NCI-H2171 (cell line): ENCODE data around the gene RABGAP1L.
"Not testable (repeated sequence)": the region's sequence is repeated elsewhere in the genome, so short reads cannot be mapped to it uniquely, and the experiment has no call there.

Source experiments
- DNase-seq: peaks from one replicate; lab custom pipeline; 2025; lab: John Stamatoyannopoulos, UW

RABGAP1L gene

GRCh38 chr1:174884038-174884437 lies 724.7 kb downstream of the RABGAP1L start:
- no peak for DNase-seq

GRCh38 chr1:174884566-174884965 lies 725.2 kb downstream of the RABGAP1L start:
- DNase-seq = no peak

GRCh38 chr1:174890024-174890423 lies 730.7 kb downstream of the RABGAP1L start:
- no peak for DNase-seq

GRCh38 chr1:174892016-174892415 lies 732.7 kb downstream of the RABGAP1L start:
- no peak for DNase-seq

- DNase-seq = no peak
Measured at GRCh38 chr1:174894117-174894762, 734.9 kb downstream of the RABGAP1L start.

- not testable (repeated sequence) for DNase-seq
Measured at GRCh38 chr1:174895610-174896009, 736.3 kb downstream of the RABGAP1L start.

GRCh38 chr1:174898102-174898797 lies 738.9 kb downstream of the RABGAP1L start:
- no peak for DNase-seq

- DNase-seq = no peak
Measured at GRCh38 chr1:174900317-174900716, 741.0 kb downstream of the RABGAP1L start.

- no peak for DNase-seq
Measured at GRCh38 chr1:174902531-174903099, 743.3 kb downstream of the RABGAP1L start.

- no peak for DNase-seq
Measured at GRCh38 chr1:174911606-174912005, 752.3 kb downstream of the RABGAP1L start.

GRCh38 chr1:174912264-174912663 lies 752.9 kb downstream of the RABGAP1L start:
- no peak for DNase-seq

GRCh38 chr1:174913225-174913903 lies 754.0 kb downstream of the RABGAP1L start:
- no peak for DNase-seq

- no peak for DNase-seq
Measured at GRCh38 chr1:174914991-174915390, 755.7 kb downstream of the RABGAP1L start.

- no peak for DNase-seq
Measured at GRCh38 chr1:174916846-174917245, 757.5 kb downstream of the RABGAP1L start.

- DNase-seq = no peak
Measured at GRCh38 chr1:174920093-174920492, 760.8 kb downstream of the RABGAP1L start.

GRCh38 chr1:174922121-174922520 lies 762.8 kb downstream of the RABGAP1L start:
- DNase-seq = no peak

GRCh38 chr1:174923820-174924219 lies 764.5 kb downstream of the RABGAP1L start:
- no peak for DNase-seq

GRCh38 chr1:174928541-174928940 lies 769.2 kb downstream of the RABGAP1L start:
- DNase-seq = no peak

- no peak for DNase-seq
Measured at GRCh38 chr1:174931214-174931613, 771.9 kb downstream of the RABGAP1L start.

- DNase-seq = no peak
Measured at GRCh38 chr1:174932587-174932986, 773.3 kb downstream of the RABGAP1L start.

GRCh38 chr1:174935961-174936727 lies 776.8 kb downstream of the RABGAP1L start:
- no peak for DNase-seq
